ENCODE results near the gene ABTB2.

The ABTB2 gene

GRCh38 chr11:34359548-34359891, 1.7 kb upstream of the ABTB2 start:
- DNase-seq = peak; percentile 87

GRCh38 chr11:34358728-34359547, 1.1 kb upstream of the ABTB2 start:
- peak; percentile 89 for DNase-seq

GRCh38 chr11:34358258-34358727, 483 bp upstream of the ABTB2 start:
- DNase-seq = no peak

- peak; percentile 43 for DNase-seq
These were observed 703 bp downstream of the ABTB2 start for GRCh38 chr11:34356913-34357700.

GRCh38 chr11:34356576-34356912, 1.3 kb downstream of the ABTB2 start:
- no peak for DNase-seq

DNA sequence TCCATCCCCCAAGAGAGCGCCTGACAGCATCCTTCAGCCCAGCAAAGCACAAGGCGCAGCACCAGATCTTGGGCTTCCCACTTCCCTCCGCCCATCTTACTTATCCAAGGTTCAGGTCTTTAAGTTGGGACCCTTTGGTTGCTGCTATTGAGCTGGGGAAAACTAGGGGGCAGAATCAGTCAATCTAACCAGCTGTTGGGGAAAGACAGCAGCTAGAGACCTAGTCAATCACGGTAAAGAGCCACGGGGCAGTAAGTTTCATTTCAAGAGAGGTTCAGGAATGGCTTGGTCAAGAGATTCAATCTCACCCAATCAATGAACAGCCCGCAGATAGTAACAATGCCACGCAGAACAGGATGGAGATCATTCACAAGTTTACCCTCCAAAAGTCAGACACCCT, 1.7 kb downstream of the ABTB2 start:
- no peak for DNase-seq

GRCh38 chr11:34355726-34356125, 2.1 kb downstream of the ABTB2 start:
- DNase-seq = no peak

GRCh38 chr11:34354782-34355181, 3.0 kb downstream of the ABTB2 start:
- DNase-seq = no peak

DNA sequence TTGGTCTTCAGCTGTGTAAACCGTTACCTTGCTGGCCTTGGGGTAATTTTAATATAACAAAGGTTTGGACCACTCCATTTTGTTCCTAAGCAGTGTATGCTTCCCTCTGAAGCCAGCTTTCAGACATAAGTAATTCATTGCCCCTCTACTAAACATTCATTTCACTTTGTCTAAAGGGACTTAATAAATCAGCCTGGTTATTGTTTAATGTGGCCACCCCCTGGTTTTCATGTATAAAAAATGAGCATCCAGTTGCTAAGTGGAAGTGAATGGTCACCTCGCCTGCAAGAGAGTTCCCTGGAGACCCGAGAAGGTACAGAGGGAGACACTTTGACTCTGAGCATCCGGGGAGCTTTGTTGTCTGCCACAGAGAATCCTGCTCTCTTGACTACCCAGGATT, 3.9 kb downstream of the ABTB2 start:
- DNase-seq = no peak

DNA sequence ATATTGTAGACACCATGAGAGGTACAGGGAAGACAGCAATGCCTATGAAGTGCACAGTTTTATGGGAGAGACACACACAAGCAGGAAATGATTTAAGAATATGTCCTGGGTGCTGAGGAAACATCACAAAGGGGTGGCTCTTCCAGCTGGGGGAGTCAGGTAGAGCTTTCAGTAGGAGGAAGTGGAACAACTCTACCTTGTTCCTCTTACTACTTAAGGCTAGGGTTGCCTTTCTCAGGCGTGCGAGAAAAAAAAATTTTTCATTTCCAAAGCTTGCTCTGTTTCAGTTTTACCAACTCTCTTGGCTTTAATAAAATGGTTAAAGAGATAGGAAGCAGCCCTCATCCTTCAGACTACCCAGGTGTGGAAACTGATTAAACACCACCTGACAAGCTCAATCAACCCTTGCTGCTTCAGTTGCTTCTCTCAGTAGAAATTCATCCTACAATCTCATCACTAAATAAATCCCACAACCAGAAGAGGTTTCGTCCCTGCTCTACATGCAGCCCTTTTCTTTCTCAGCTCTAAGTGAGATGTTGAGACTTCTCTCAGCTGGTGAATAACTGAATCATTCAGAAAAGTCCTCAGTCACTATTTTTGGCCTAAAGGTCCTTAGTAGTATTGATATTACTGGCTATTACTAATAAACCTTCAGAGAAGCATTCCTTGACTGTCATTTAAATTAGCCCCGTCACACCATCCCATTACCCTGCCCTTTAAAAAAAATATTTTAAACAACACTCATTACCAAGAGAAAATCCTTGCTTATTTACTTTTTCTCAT, 5.9 kb downstream of the ABTB2 start:
- no peak for DNase-seq

DNA sequence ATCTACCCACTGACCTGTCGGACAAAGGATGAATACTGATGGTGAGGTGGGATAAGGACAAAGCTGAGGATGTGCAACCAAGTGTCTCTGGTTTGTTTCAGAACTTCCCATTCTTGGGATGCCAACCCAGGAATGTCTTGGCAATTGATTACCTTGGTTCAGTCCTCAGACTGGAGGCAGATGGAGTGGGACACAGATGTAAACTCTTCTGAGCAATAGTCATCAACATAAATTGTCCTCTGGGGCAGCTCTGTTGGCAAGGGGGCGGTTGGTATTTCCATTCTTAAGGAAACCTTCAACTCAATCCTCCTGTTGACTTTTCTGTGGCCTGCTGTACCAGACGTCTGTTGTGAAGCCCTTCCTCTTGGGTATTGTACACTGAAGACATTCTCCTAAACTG, 6.8 kb downstream of the ABTB2 start:
- no peak for DNase-seq

DNA sequence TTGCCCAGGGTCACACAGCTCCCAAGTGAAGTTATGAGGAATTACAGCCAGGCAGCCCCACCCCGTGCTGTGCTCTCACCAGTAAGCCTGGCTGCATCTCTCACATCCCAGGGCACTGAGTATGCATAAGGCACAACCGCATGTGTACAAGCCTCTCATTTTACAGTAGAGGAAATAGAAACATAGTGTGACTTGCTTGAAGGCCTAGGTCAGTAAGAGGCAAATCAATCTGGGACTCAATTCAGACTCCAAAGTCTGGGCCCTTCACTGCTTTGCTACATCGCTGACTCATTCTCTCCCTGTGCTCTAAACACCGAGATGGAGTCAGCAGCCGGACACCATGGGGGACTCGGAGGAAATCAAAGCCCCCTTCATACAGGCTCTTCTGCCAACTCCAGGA, 7.9 kb downstream of the ABTB2 start:
- DNase-seq = no peak

GRCh38 chr11:34348919-34349318, 8.9 kb downstream of the ABTB2 start:
- no peak for DNase-seq

GRCh38 chr11:34348096-34348495, 9.7 kb downstream of the ABTB2 start:
- no peak for DNase-seq

- DNase-seq = no peak
These were observed 11.3 kb downstream of the ABTB2 start for GRCh38 chr11:34346551-34346950.

- DNase-seq = no peak
These were observed 11.8 kb downstream of the ABTB2 start for GRCh38 chr11:34345991-34346480.

- no peak for DNase-seq
These were observed 12.3 kb downstream of the ABTB2 start for GRCh38 chr11:34345540-34345876.

- DNase-seq = no peak
These were observed 12.9 kb downstream of the ABTB2 start for GRCh38 chr11:34344768-34345539.

GRCh38 chr11:34344410-34344767, 13.4 kb downstream of the ABTB2 start:
- DNase-seq = no peak

DNA sequence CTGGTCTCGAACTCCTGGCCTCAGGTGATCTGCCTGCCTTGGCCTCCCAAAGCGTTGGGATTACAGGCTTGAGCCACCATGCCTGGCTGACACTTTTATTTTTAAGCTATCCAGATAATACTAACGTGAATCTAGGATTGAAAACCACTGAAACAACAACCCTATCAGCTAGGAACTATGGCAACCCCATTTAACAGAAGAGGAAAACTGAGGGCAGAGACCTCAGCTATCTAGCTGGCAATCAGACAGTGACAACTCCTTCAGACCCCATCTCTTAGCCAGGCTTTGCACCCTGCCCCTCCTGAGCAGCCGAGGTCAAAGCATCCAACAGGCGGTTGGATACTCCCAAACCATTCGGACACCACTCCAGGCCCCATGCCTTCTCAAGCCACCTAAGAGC, 14.1 kb downstream of the ABTB2 start:
- DNase-seq = no peak

- DNase-seq = no peak
These were observed 14.7 kb downstream of the ABTB2 start for GRCh38 chr11:34343153-34343552.

GRCh38 chr11:34341931-34342533, 15.8 kb downstream of the ABTB2 start:
- no peak for DNase-seq
